Stimulated activated CD4-positive, alpha-beta T cell treated with anti-CD3 and anti-CD28 coated beads, Interleukin-4, amount 100 ng/mL, for 1 hour (primary cell): ENCODE measurements around the gene JMJD7.

Source experiments
- DNase-seq: peaks from one replicate; pipeline ENCODE4 v3.0.0-alpha.2; 2020

JMJD7 gene

DNA sequence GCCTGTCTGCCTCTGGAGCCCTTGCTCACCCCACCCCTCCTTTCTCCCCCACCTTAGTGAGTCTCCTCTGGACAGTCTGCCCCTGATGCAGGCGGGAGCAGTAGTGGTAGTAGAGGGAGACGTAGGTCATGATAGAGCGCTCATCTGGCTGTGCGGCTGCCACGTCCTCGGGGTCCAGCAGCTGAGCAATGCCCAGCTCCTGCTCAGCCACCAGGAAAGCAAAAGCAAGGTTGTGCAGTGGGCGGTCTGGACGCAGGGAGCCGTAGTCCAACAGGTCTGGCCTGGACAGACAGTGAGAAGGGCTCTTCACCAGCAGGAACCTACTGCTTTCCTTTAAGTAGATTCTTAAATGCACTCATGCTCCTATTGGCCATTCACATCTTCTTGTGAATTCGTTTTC is 59.3 kb downstream of the JMJD7 start:
- no peak for DNase-seq
